ENCODE measurements around the gene NT5DC1. TPM values are rescaled to one million over a fixed set of nuclear protein-coding genes. Genes with fewer than 3 reads are reported as not detected.

The NT5DC1 gene
- polyA plus RNA-seq, 1 of the 3 experiments (the other 2 are of a cell fraction) = 20.3 TPM

- H3K27ac ChIP-seq (ENCODE audit: low read depth in 2 of 2, low read length in 1 of 2) = no peak overlapping the region
- no peaks in the 10 kb centered on the region for H3K36me3 ChIP-seq (replicated peaks in 1 of 2; ENCODE audit: control insufficient read depth in 1 of 2, insufficient read depth in 2 of 2, low read length in 1 of 2)
- DNase-seq = no peak
- CTCF ChIA-PET = interaction anchor here (1.2 kb wide), 1 partner anchor 10 kb away, joined by 5 read pairs; the partner anchor contains the start of gene FRK
- H3K27me3 ChIP-seq (ENCODE audit: insufficient read depth) = no peaks in the 10 kb centered on the region
- H2AFZ ChIP-seq (ENCODE audit: low read depth) = no peak overlapping the region
- H3F3A ChIP-seq (replicated peaks; ENCODE audit: insufficient read depth) = no peaks in the 10 kb centered on the region
- no peak for TF ChIP-seq POLR2AphosphoS5 (IDR thresholded peaks at IDR 0.05; ENCODE audit: low read depth, low read length)
- no peak for TF ChIP-seq CHD2 (IDR thresholded peaks at IDR 0.05; ENCODE audit: low read length, partially characterized antibody)
- H4K20me1 ChIP-seq (ENCODE audit: insufficient read depth) = no peaks in the 10 kb centered on the region
- WGBS (ENCODE audit: low lambda C conversion rate) = 49% methylated on average over 3 of the region's 3 CpGs
- H3K9ac ChIP-seq = no peak overlapping the region
- H3K4me3 ChIP-seq (ENCODE audit: low read depth in 2 of 2, low read length in 1 of 2) = no peak overlapping the region
- H3K4me2 ChIP-seq = no peak overlapping the region
- H3K79me2 ChIP-seq (ENCODE audit: insufficient read depth) = no peaks in the 10 kb centered on the region
- no peaks in the 10 kb centered on the region for H3K4me1 ChIP-seq (ENCODE audit: control insufficient read depth in 1 of 2, insufficient read depth in 2 of 2, low read depth in 1 of 2, low read length in 1 of 2)
- POLR2A ChIA-PET = no interaction called here
- no peaks in the 10 kb centered on the region for H3K9me2 ChIP-seq
- H3K9me3 ChIP-seq = no peaks in the 10 kb centered on the region
These were observed 49.4 kb upstream of the NT5DC1 start for GRCh38 chr6:116051244-116051643.

DNA sequence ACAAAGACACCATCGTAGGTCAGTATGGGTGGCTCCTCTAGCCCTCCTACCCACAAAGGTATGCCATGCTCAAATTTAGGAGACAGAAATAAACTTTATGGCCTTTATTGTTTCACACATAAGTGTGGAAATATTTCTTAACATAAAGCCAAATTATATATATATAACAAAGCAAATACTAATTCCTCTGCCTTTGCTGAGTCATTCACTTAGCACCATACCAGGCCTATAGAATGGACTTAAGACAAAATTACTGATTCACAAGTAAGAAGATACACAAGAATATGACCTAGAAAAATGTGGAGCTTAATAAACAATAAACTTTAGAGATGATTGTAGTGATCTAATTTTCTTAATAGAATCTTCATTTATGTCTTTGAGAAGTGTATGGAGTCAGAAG lies 45.1 kb upstream of the NT5DC1 start:
- H3K4me1 ChIP-seq (ENCODE audit: control insufficient read depth in 1 of 2, insufficient read depth in 2 of 2, low read depth in 1 of 2, low read length in 1 of 2) = no peaks in the 10 kb centered on the region; a peak in 1 of 4 replicates
- no peaks in the 10 kb centered on the region for H3K27me3 ChIP-seq (ENCODE audit: insufficient read depth)
- CTCF ChIA-PET = no interaction called here
- H3K27ac ChIP-seq (ENCODE audit: low read depth in 2 of 2, low read length in 1 of 2) = no peak overlapping the region
- no peaks in the 10 kb centered on the region for H3K79me2 ChIP-seq (ENCODE audit: insufficient read depth)
- H3K4me2 ChIP-seq = no peak overlapping the region
- no peaks in the 10 kb centered on the region for H3K9me3 ChIP-seq
- DNase-seq = no peak
- H3K4me3 ChIP-seq (ENCODE audit: low read depth in 2 of 2, low read length in 1 of 2) = no peak overlapping the region
- no peaks in the 10 kb centered on the region for H3K36me3 ChIP-seq (replicated peaks in 1 of 2; ENCODE audit: control insufficient read depth in 1 of 2, insufficient read depth in 2 of 2, low read length in 1 of 2)
- H3K9me2 ChIP-seq = no peaks in the 10 kb centered on the region
- H3F3A ChIP-seq (replicated peaks; ENCODE audit: insufficient read depth) = no peaks in the 10 kb centered on the region
- H3K9ac ChIP-seq = no peak overlapping the region
- TF ChIP-seq FOXM1 (IDR thresholded peaks at IDR 0.05; ENCODE audit: low read depth) (no peak), TAF1 (IDR thresholded peaks at IDR 0.05; ENCODE audit: borderline replicate concordance, low read depth, low read length) (no peak), FOSL2 (IDR thresholded peaks at IDR 0.05; ENCODE audit: borderline replicate concordance, low read depth) (no peak), MAX (IDR thresholded peaks at IDR 0.05; ENCODE audit: low read depth) (no peak), GATA2 (CRISPR knock-in tag; IDR thresholded peaks at IDR 0.05) (no peak), MXI1 (IDR thresholded peaks at IDR 0.05; ENCODE audit: low read depth, low read length) (no peak), SIN3A (IDR thresholded peaks at IDR 0.05; ENCODE audit: borderline replicate concordance, low read depth, low read length) (no peak), CTCF (IDR thresholded peaks at IDR 0.05) (no peak), JUND (IDR thresholded peaks at IDR 0.05) (no peak), CHD2 (IDR thresholded peaks at IDR 0.05; ENCODE audit: low read length, partially characterized antibody) (no peak), TCF12 (IDR thresholded peaks at IDR 0.05) (no peak), TEAD4 (IDR thresholded peaks at IDR 0.05; ENCODE audit: borderline replicate concordance, insufficient read depth) (no peak), EZH2phosphoT487 (IDR thresholded peaks at IDR 0.05; ENCODE audit: borderline replicate concordance, low read depth) (no peak)
- TF ChIP-seq, protein P1, sequence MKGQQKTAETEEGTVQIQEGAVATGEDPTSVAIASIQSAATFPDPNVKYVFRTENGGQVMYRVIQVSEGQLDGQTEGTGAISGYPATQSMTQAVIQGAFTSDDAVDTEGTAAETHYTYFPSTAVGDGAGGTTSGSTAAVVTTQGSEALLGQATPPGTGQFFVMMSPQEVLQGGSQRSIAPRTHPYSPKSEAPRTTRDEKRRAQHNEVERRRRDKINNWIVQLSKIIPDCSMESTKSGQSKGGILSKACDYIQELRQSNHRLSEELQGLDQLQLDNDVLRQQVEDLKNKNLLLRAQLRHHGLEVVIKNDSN (IDR thresholded peaks at IDR 0.05; ENCODE audit: borderline replicate concordance, low read depth) = no peak
- POLR2A ChIA-PET = no interaction called here
- H4K20me1 ChIP-seq (ENCODE audit: insufficient read depth) = no peaks in the 10 kb centered on the region
- 81% methylated on average over 1 of the region's 1 CpG for WGBS (ENCODE audit: low lambda C conversion rate)
- H2AFZ ChIP-seq (ENCODE audit: low read depth) = no peak overlapping the region
